HEK293T (cell line): ENCODE data around the gene GADD45GIP1.
"Not testable (repeated sequence)": the region's sequence is repeated elsewhere in the genome, so short reads cannot be mapped to it uniquely, and the experiment has no call there.

Source experiments
- CTCF ChIA-PET: fragments of 350-600 bp; formaldehyde crosslinking; extraction: SDS; loops from one replicate; lab custom pipeline; 2021; ENCODE audit warnings: antibody characterized with exemption, inconsistent platforms; lab: Yijun Ruan, JAX
- POLR2A ChIA-PET: fragments of 350-600 bp; formaldehyde crosslinking; extraction: SDS; loops from one replicate; lab custom pipeline; 2020; ENCODE audit warnings: antibody characterized with exemption, inconsistent platforms; lab: Yijun Ruan, JAX
- DNase-seq: peaks from one replicate; pipeline ENCODE4 v3.0.0; 2012; ENCODE audit warnings: mixed read lengths; ENCODE audit errors: extremely low spot score
- ARNT ChIP-seq: fragments of 450-650 bp; IDR thresholded peaks from 2 replicates; pipeline ENCODE4 v1.6.1; 2017; ENCODE audit warnings: mild to moderate bottlenecking
- BHLHE40 ChIP-seq: fragments of 450-650 bp; IDR thresholded peaks from 2 replicates; pipeline ENCODE4 v1.6.1; 2016; ENCODE audit warnings: mild to moderate bottlenecking, moderate library complexity, borderline replicate concordance
- CTBP1 ChIP-seq: fragments of 450-650 bp; IDR thresholded peaks from 2 replicates; pipeline ENCODE4 v1.6.1; 2016; ENCODE audit warnings: borderline replicate concordance
- ELF4 ChIP-seq: fragments of 450-650 bp; IDR thresholded peaks from 2 replicates; pipeline ENCODE4 v1.6.1; 2017; ENCODE audit warnings: antibody characterized with exemption
- FOXA1 ChIP-seq: fragments of 450-650 bp; IDR thresholded peaks from 2 replicates; pipeline ENCODE4 v1.6.1; 2016; ENCODE audit warnings: mild to moderate bottlenecking
- FOXK2 ChIP-seq: fragments of 450-650 bp; IDR thresholded peaks from 2 replicates; pipeline ENCODE4 v1.6.1; 2016; ENCODE audit warnings: mild to moderate bottlenecking
- FOXM1 ChIP-seq: fragments of 450-650 bp; IDR thresholded peaks from 2 replicates; pipeline ENCODE4 v1.6.1; 2017; ENCODE audit warnings: mild to moderate bottlenecking, borderline replicate concordance
- HDGF ChIP-seq: fragments of 450-650 bp; IDR thresholded peaks from 2 replicates; pipeline ENCODE4 v1.6.1; 2017; ENCODE audit warnings: antibody characterized with exemption, borderline replicate concordance
- L3MBTL2 ChIP-seq: fragments of 450-650 bp; conservative IDR thresholded peaks from 2 replicates; pipeline ENCODE4 v1.6.1; 2016; ENCODE audit warnings: mild to moderate bottlenecking
- LEF1 ChIP-seq: fragments of 450-650 bp; IDR thresholded peaks from 2 replicates; pipeline ENCODE4 v1.6.1; 2017; ENCODE audit warnings: mild to moderate bottlenecking, borderline replicate concordance
- NFRKB ChIP-seq: fragments of 450-650 bp; IDR thresholded peaks from 2 replicates; pipeline ENCODE4 v1.6.1; 2016; ENCODE audit warnings: mild to moderate bottlenecking, moderate library complexity
- PKNOX1 ChIP-seq: fragments of 450-650 bp; IDR thresholded peaks from 2 replicates; pipeline ENCODE4 v1.6.1; 2016
- SP1 ChIP-seq: fragments of 450-650 bp; IDR thresholded peaks from 2 replicates; pipeline ENCODE4 v1.6.1; 2017
- SUZ12 ChIP-seq: fragments of 450-650 bp; IDR thresholded peaks from 2 replicates; pipeline ENCODE4 v1.6.1; 2016; ENCODE audit warnings: mild to moderate bottlenecking
- TARDBP ChIP-seq: fragments of 450-650 bp; IDR thresholded peaks from 2 replicates; pipeline ENCODE4 v1.6.1; 2016
- ZNF384 ChIP-seq: fragments of 450-650 bp; IDR thresholded peaks from 2 replicates; pipeline ENCODE4 v1.6.1; 2016

The GADD45GIP1 gene

GRCh38 chr19:12954612-12954962 lies 2.4 kb downstream of the GADD45GIP1 start:
- CTCF ChIA-PET: interaction anchor here (0.6 to 4.0 kb wide), 2 partner anchors 11 to 40 kb away, joined by 3 to 21 read pairs; no protein-coding TSS in a partner anchor
- POLR2A ChIA-PET: interaction anchor here (0.8 to 3.2 kb wide), 5 partner anchors 8 to 213 kb away, joined by 3 to 15 read pairs (median 11); partner anchors contain the start of genes CALR and RAD23A
- DNase-seq: no peak
- TF ChIP-seq SP1: no peak
- TF ChIP-seq SUZ12: no peak
- no peak for TF ChIP-seq HDGF
- TF ChIP-seq FOXA1: no peak
- TF ChIP-seq L3MBTL2: no peak
- TF ChIP-seq PKNOX1: no peak
- TF ChIP-seq TARDBP: no peak
- no peak for TF ChIP-seq ELF4

GRCh38 chr19:12953799-12954611 lies 3.0 kb downstream of the GADD45GIP1 start:
- TF ChIP-seq BHLHE40 (no peak), SP1 (no peak), FOXM1 (no peak), HDGF (no peak), NFRKB (no peak)
- ChIA-PET CTCF (interaction anchor here (0.6 to 4.0 kb wide), 2 partner anchors 11 to 40 kb away, joined by 3 to 21 read pairs; no protein-coding TSS in a partner anchor), POLR2A (interaction anchor here (1.1 to 3.2 kb wide), 5 partner anchors 8 to 199 kb away, joined by 3 to 15 read pairs (median 11); partner anchors contain the start of genes CALR, FARSA and RAD23A)
- no peak for DNase-seq

- ChIA-PET POLR2A (interaction anchor here (1.1 to 2.2 kb wide), 4 partner anchors 16 to 200 kb away, joined by 3 to 11 read pairs (median 4); partner anchors contain the start of genes CALR, FARSA and GCDH), CTCF (interaction anchor here (1.2 to 4.0 kb wide), 2 partner anchors 12 to 80 kb away, joined by 3 to 21 read pairs; no protein-coding TSS in a partner anchor)
Observed at GRCh38 chr19:12953138-12953798, 3.8 kb downstream of the GADD45GIP1 start.

GRCh38 chr19:12952488-12953137 lies 4.4 kb downstream of the GADD45GIP1 start:
- no peak for DNase-seq
- CTCF ChIA-PET: interaction anchor here (0.7 to 1.2 kb wide), 2 partner anchors 54 to 81 kb away, joined by 3 read pairs; no protein-coding TSS in a partner anchor
- TF ChIP-seq CTBP1 (no peak), TARDBP (no peak), SUZ12 (no peak), HDGF (no peak), ZNF384 (no peak), SP1 (no peak), FOXM1 (no peak), ARNT (no peak), ELF4 (no peak), LEF1 (no peak), FOXA1 (no peak), NFRKB (no peak), L3MBTL2 (no peak), PKNOX1 (no peak), FOXK2 (no peak), BHLHE40 (no peak)
- POLR2A ChIA-PET: interaction anchor here (1.1 to 2.2 kb wide), 4 partner anchors 15 to 200 kb away, joined by 3 to 11 read pairs (median 4); partner anchors contain the start of genes CALR, FARSA and GCDH

More at GRCh38 chr19:12953138-12953798, 3.8 kb downstream of the GADD45GIP1 start:
- DNase-seq: no peak
- TF ChIP-seq FOXA1 (no peak), SP1 (no peak), ZNF384 (no peak), L3MBTL2 (no peak), SUZ12 (no peak), BHLHE40 (no peak), NFRKB (no peak), HDGF (no peak), CTBP1 (no peak), FOXM1 (no peak)

GRCh38 chr19:12952050-12952449 lies 5.0 kb downstream of the GADD45GIP1 start:
- DNase-seq, POLR2A ChIA-PET: not testable (repeated sequence)
- CTCF ChIA-PET: interaction anchor here (0.7 to 1.7 kb wide), 3 partner anchors 13 to 82 kb away, joined by 3 to 6 read pairs (median 3); no protein-coding TSS in a partner anchor
